Adrenal gland (tissue), 12 donors: Measurements from ENCODE around the gene AREL1. TPM values are rescaled to one million over a fixed set of nuclear protein-coding genes. Genes with fewer than 3 reads are reported as not detected.

Source experiments
- DNase-seq, 7 donors: peaks; one replicate each; pipeline ENCODE4 v3.0.0-alpha.2; 2019 to 2020
- H3K27ac ChIP-seq, 5 donors: fragments of 200-600 bp; sonication (generic) in 4 of 5; 1 replicate in 3 of 5; 2 replicates in 2 of 5; pipeline versions ENCODE4 v1.5.1 to v1.8.0; 2016 to 2020; ENCODE audit warnings: mild to moderate bottlenecking in 1 of 5
- H3K27me3 ChIP-seq: fragments of 200-600 bp; 2 replicates; pipeline ENCODE4 v1.8.0; 2021
- H3K36me3 ChIP-seq, 2 donors: fragments of 200-600 bp; replicated peaks in 1 of 2; 1 replicate in 1 of 2; 2 replicates in 1 of 2; pipeline versions ENCODE4 v1.5.1 to v1.8.0; 2018 to 2022
- H3K4me1 ChIP-seq, 2 donors: fragments of 200-600 bp; replicated peaks in 1 of 2; 1 replicate in 1 of 2; 2 replicates in 1 of 2; pipeline versions ENCODE4 v1.5.1 to v1.8.0; 2018 to 2021
- H3K4me3 ChIP-seq, 4 donors: fragments of 200-600 bp; sonication (generic) in 3 of 4; one replicate each; pipeline ENCODE4 v1.5.1; 2016 to 2018
- H3K9me3 ChIP-seq, 3 donors: fragments of 200-600 bp; sonication (generic) in 1 of 3; replicated peaks in 1 of 3; 1 replicate in 2 of 3; 2 replicates in 1 of 3; pipeline versions ENCODE4 v1.5.1 to v1.8.0; 2016 to 2021
- CTCF ChIP-seq, 6 experiments: fragments of 450-650 bp in 4 of 6; fragments of 200-600 bp in 2 of 6; sonication (generic) in 1 of 6; IDR thresholded peaks; 1 replicate in 5 of 6; 2 replicates in 1 of 6; pipeline versions ENCODE4 v1.5.1 to v1.8.0; 2016 to 2021; ENCODE audit warnings: antibody characterized with exemption in 6 of 6, mild to moderate bottlenecking in 2 of 6, moderate library complexity in 1 of 6
- POLR2A ChIP-seq, 2 donors: fragments of 450-650 bp; IDR thresholded peaks; one replicate each; pipeline ENCODE4 v1.6.1; 2017; ENCODE audit warnings: antibody characterized with exemption in 2 of 2, mild to moderate bottlenecking in 2 of 2, moderate library complexity in 1 of 2
- WGBS, 4 donors: extraction: QIAGEN DNeasy Blood & Tissue Kit in 2 of 4; methylation state at CpG; one replicate each; pipeline versions ENCODE4 v1.1.5 to v1.1.7; 2013 to 2017; 5-methylcytosine and 5-hydroxymethylcytosine counted together
- intact Hi-C, 2 donors: fragments of 100-400 bp; cut with DNase I; formaldehyde crosslinking; loops; one replicate each; pipeline versions ENCODE4 v1.14.1 to v1.15.0; 2022 to 2023
- polyA plus RNA-seq, 3 donors: library from polyadenylated mRNA; stranded (reverse); fragments of 200-250 nt in 2 of 3; fragments of 350-450 nt in 1 of 3; fragmentation: Illumina TruSeq in 1 of 3; extraction: RNeasy Lipid Tissue Mini Kit (QIAGEN cat#74804) in 1 of 3; gene quantifications; one replicate each; pipeline ENCODE4 v1.2.3, GENCODE V29; 2013 to 2014
- total RNA-seq, 9 donors: library from RNA; depleted of rRNA in 4 of 9; stranded (reverse); fragments of >200 nt in 4 of 9; fragments of 120-200 nt in 1 of 9; fragmentation: NEBNext Ultra II Directional in 1 of 9; extraction: Animal tissue kit (Norgen Biotek cat#: 25700) in 1 of 9; gene quantifications; one replicate each; pipeline versions ENCODE4 v1.1.0 to v1.2.4, GENCODE V29; 2013 to 2023
- donor health status: healthy with polysubstance abuse.
- donor health status: Bipolar disorder and iron deficiency.
- donor health status: DM: yes; HTN: yes; CAD: no.
- donor health status: DM: no; HTN: no; CAD: no.
- donor health status: DM: no; HTN: no; CAD: no.
- donor health status: DM: yes; HTN: yes; CAD: no.

The AREL1 gene
- total and polyA plus RNA-seq, 12 donors, result 13.0 to 36.7 (median 29.8) TPM

GRCh38 chr14:74647061-74647677 lies 65.7 kb downstream of the AREL1 start:
- no peak for DNase-seq

GRCh38 chr14:74645756-74646470 lies 67.0 kb downstream of the AREL1 start:
- H3K9me3 ChIP-seq, result no peaks in the 10 kb centered on the region
- DNase-seq, result no peak
- 79 to 86% (median 82%) methylated on average over 13 of the region's 13 CpGs for WGBS, 4 donors
- H3K27ac ChIP-seq, result no peak overlapping the region
- no peak overlapping the region for H3K4me3 ChIP-seq
- no peak for TF ChIP-seq POLR2A (IDR thresholded peaks at IDR 0.05)
- no peak for TF ChIP-seq CTCF (IDR thresholded peaks at IDR 0.05)
- intact Hi-C loops, result no loop called here
- H3K36me3 ChIP-seq, result no peaks in the 10 kb centered on the region
- no peaks in the 10 kb centered on the region for H3K27me3 ChIP-seq
- H3K4me1 ChIP-seq, result peaks cover 13 to 22% of the 10 kb centered on the region in 2 donors

More at GRCh38 chr14:74647061-74647677, 65.7 kb downstream of the AREL1 start:
- Histone ChIP-seq H3K27me3 (no peaks in the 10 kb centered on the region), H3K36me3 (no peaks in the 10 kb centered on the region), H3K9me3 (no peaks in the 10 kb centered on the region), H3K4me1 (peaks cover 13 to 22% of the 10 kb centered on the region in 2 donors), H3K4me3 (no peak overlapping the region), H3K27ac (no peak overlapping the region)
- intact Hi-C loops, result no loop called here
- 81 to 86% (median 83%) methylated on average over 10 to 11 of the region's 11 CpGs for WGBS, 4 donors
- no peak for TF ChIP-seq POLR2A (IDR thresholded peaks at IDR 0.05)
- TF ChIP-seq CTCF (IDR thresholded peaks at IDR 0.05), result no peak

GRCh38 chr14:74645244-74645643 lies 67.6 kb downstream of the AREL1 start:
- H3K9me3 ChIP-seq, result no peaks in the 10 kb centered on the region
- H3K4me3 ChIP-seq, result no peak overlapping the region
- WGBS, 4 donors, result 77 to 90% (median 85%) methylated on average over 5 of the region's 5 CpGs
- no peaks in the 10 kb centered on the region for H3K36me3 ChIP-seq
- no peak for DNase-seq
- no peak overlapping the region for H3K27ac ChIP-seq
- intact Hi-C loops, result no loop called here
- H3K4me1 ChIP-seq, result peaks cover 13 to 22% of the 10 kb centered on the region in 2 donors
- TF ChIP-seq POLR2A (IDR thresholded peaks at IDR 0.05) (no peak), CTCF (IDR thresholded peaks at IDR 0.05) (no peak)
- H3K27me3 ChIP-seq, result no peaks in the 10 kb centered on the region

- H3K4me1 ChIP-seq, result no peaks in the 10 kb centered on the region
- no peak overlapping the region for H3K4me3 ChIP-seq
- intact Hi-C loops, result no loop called here
- no peak for DNase-seq
- H3K9me3 ChIP-seq, result no peaks in the 10 kb centered on the region
- TF ChIP-seq CTCF (IDR thresholded peaks at IDR 0.05) (no peak), POLR2A (IDR thresholded peaks at IDR 0.05) (no peak)
- no peak overlapping the region for H3K27ac ChIP-seq
- WGBS, 4 donors, result 88 to 96% (median 88%) methylated on average over 7 to 12 of the region's 12 CpGs
- H3K36me3 ChIP-seq, result no peaks in the 10 kb centered on the region
- no peaks in the 10 kb centered on the region for H3K27me3 ChIP-seq
Observed at GRCh38 chr14:74641601-74642391, 71.1 kb downstream of the AREL1 start.
